ENCODE data around the gene CAMK4.
"Not testable (repeated sequence)": the region's sequence is repeated elsewhere in the genome, so short reads cannot be mapped to it uniquely, and the experiment has no call there.

The CAMK4 gene

GRCh38 chr5:111294551-111294950 lies 70.4 kb downstream of the CAMK4 start:
- no peak overlapping the region for H3K27ac ChIP-seq
- no peak for DNase-seq (ENCODE audit: low spot score)
- CTCF ChIA-PET, result no interaction called here
- no peak for TF ChIP-seq CTCF (conservative IDR thresholded peaks at IDR 0.05; ENCODE audit: low read depth)
- POLR2A ChIA-PET (ENCODE audit: low non-redundant PET), result no interaction called here

DNA sequence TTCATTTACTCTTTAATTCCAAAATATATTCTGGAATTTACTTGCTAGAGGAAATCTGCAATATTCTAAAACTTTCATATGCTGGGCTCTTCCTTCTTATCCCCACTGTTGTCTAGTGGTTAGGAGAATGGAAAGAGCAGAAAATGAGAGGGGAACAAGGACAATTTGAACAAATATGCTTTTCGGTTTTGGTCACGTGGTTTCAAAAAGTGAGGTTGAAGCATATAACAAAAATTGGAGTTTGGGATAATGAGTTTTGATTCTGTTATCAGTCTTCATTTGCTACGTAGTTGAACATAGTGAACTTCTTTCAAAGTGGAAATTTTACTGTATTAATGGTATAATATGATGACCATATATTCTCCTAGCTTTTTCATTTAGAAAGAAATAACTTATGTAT lies 71.5 kb downstream of the CAMK4 start:
- DNase-seq (ENCODE audit: low spot score), result no peak
- TF ChIP-seq CTCF (conservative IDR thresholded peaks at IDR 0.05; ENCODE audit: low read depth), result no peak
- ChIA-PET CTCF (no interaction called here), POLR2A (ENCODE audit: low non-redundant PET) (no interaction called here)
- no peak overlapping the region for H3K27ac ChIP-seq

GRCh38 chr5:111296570-111296969 lies 72.4 kb downstream of the CAMK4 start:
- no peak for DNase-seq (ENCODE audit: low spot score)
- ChIA-PET POLR2A (ENCODE audit: low non-redundant PET) (no interaction called here), CTCF (interaction anchor here (0.6 kb wide), 1 partner anchor 91 kb away, joined by 3 read pairs; no protein-coding TSS in a partner anchor)
- H3K27ac ChIP-seq, result no peak overlapping the region
- TF ChIP-seq CTCF (conservative IDR thresholded peaks at IDR 0.05; ENCODE audit: low read depth), result no peak

- POLR2A ChIA-PET (ENCODE audit: low non-redundant PET), result no interaction called here
- no peak for DNase-seq (ENCODE audit: low spot score)
- no peak for TF ChIP-seq CTCF (conservative IDR thresholded peaks at IDR 0.05; ENCODE audit: low read depth)
- H3K27ac ChIP-seq, result no peak overlapping the region
- CTCF ChIA-PET, result interaction anchor here (0.6 kb wide), 1 partner anchor 52 kb away, joined by 3 read pairs; no protein-coding TSS in a partner anchor
Observed at GRCh38 chr5:111299067-111299481, 74.9 kb downstream of the CAMK4 start.

GRCh38 chr5:111299831-111300432 lies 75.7 kb downstream of the CAMK4 start:
- CTCF ChIA-PET, result no interaction called here
- no peak overlapping the region for H3K27ac ChIP-seq
- TF ChIP-seq CTCF (conservative IDR thresholded peaks at IDR 0.05; ENCODE audit: low read depth), result no peak
- POLR2A ChIA-PET (ENCODE audit: low non-redundant PET), result no interaction called here
- DNase-seq (ENCODE audit: low spot score), result no peak

DNA sequence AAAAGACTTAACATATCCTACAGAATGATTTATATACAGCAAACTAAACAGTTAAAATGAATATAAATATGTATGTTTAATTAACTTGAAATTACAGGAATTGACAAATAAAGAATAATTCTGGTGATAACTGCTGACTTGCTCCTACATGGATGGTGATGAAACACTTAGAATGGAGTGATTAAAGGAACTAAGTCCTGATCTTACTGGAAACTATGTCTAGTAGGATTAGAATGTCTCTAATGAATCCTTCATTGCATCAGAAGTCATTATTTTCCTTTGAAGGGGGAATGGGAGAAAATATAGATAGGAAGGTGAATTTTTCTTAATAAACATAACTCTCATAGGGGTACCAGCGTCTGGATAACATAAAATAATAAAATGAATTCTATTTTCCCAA lies 77.1 kb downstream of the CAMK4 start:
- DNase-seq (ENCODE audit: low spot score), result no peak
- ChIA-PET CTCF (no interaction called here), POLR2A (ENCODE audit: low non-redundant PET) (no interaction called here)
- no peak for TF ChIP-seq CTCF (conservative IDR thresholded peaks at IDR 0.05; ENCODE audit: low read depth)
- no peak overlapping the region for H3K27ac ChIP-seq

DNA sequence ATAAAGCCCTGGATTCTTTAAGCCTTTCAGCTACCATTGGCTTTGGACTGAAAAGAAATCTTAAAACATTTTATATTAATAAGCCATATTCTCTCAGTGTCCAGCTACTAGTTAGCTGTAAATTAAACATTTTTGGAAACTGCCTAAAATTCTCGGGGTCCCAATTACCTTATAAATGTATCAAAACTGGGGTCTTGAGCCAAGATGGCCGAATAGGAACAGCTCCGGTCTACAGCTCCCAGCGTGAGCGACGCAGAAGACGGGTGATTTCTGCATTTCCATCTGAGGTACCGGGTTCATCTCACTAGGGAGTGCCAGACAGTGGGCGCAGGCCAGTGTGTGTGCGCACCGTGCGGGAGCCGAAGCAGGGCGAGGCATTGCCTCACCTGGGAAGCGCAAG lies 77.9 kb downstream of the CAMK4 start:
- DNase-seq (ENCODE audit: low spot score); POLR2A ChIA-PET (ENCODE audit: low non-redundant PET); CTCF ChIA-PET; H3K27ac ChIP-seq: not testable (repeated sequence)
